Upper lobe of right lung (tissue), 1 donor: Measurements from ENCODE around the gene MXRA7. TPM values are rescaled to one million over a fixed set of nuclear protein-coding genes. Genes with fewer than 3 reads are reported as not detected.
A peak's percentile ranks its signal among the peaks of the same experiment; 100 is the strongest.

ENCODE experiments used
- ATAC-seq: fragments of 200-7000 bp; cut with Tn5 transposase; one replicate; pipeline ENCODE4 v1.9.1; 2020; ENCODE audit warnings: mild to moderate bottlenecking, moderate library complexity
- DNase-seq: peaks from one replicate; pipeline ENCODE4 v3.0.0-alpha.2; 2020
- H3K27ac ChIP-seq: fragments of 200-600 bp; one replicate; pipeline ENCODE4 v1.8.0; 2022
- H3K27me3 ChIP-seq: fragments of 200-600 bp; one replicate; pipeline ENCODE4 v1.8.0; 2022; ENCODE audit warnings: mild to moderate bottlenecking
- H3K36me3 ChIP-seq: fragments of 200-600 bp; one replicate; pipeline ENCODE4 v1.8.0; 2022
- H3K4me1 ChIP-seq: fragments of 200-600 bp; one replicate; pipeline ENCODE4 v1.8.0; 2022
- H3K4me3 ChIP-seq: fragments of 200-600 bp; one replicate; pipeline ENCODE4 v1.8.0; 2022; ENCODE audit warnings: mild to moderate bottlenecking
- H3K9me3 ChIP-seq: fragments of 200-600 bp; one replicate; pipeline ENCODE4 v1.8.0; 2022
- intact Hi-C: fragments of 100-400 bp; cut with DNase I; formaldehyde crosslinking; loops from one replicate; pipeline ENCODE4 v1.11.0; 2022
- total RNA-seq: library from RNA; stranded (reverse); fragmentation: NEBNext Ultra II Directional; extraction: Animal tissue kit (Norgen Biotek cat#: 25700); gene quantifications from one replicate; pipeline ENCODE4 v1.2.1, GENCODE V29; 2021
- TF ChIP-seq, protein P1 (sequence below): fragments of 200-600 bp; IDR thresholded peaks from one replicate; pipeline ENCODE4 v1.8.0; 2022; ENCODE audit warnings: antibody characterized with exemption
- donor health status: DM: no; HTN: yes; CAD: no; lungs with severe emphysema.

Gene MXRA7
- total RNA-seq, 1 donor from 2014 or later: 159 TPM

DNA sequence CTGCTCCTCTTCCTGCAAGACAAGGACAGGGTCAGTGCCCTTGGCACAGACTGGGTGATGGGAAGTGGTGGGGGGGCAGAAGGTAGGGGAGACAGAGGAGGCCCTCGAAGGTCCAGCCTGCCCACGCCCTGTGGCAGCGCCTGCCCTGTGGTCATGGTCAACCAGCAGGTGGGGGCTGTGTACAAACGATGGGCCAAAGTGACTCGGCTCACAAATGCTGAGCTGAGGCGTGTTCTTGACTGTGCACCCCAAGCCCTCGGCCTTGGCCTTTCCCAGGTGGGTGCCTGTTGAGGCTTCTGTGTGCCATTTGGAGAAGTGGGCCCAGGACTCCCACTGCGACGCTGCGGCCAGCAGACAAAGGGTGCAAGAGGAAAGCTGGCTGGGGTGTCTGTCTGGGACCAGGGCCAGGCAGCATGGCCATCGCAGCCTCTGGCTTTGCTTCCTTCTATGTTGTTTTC lies 22.6 kb downstream of the MXRA7 start:
- DNase-seq (no peak), ATAC-seq (peak; percentile 4)
- no peaks in the 10 kb centered on the region for H3K9me3 ChIP-seq

DNA sequence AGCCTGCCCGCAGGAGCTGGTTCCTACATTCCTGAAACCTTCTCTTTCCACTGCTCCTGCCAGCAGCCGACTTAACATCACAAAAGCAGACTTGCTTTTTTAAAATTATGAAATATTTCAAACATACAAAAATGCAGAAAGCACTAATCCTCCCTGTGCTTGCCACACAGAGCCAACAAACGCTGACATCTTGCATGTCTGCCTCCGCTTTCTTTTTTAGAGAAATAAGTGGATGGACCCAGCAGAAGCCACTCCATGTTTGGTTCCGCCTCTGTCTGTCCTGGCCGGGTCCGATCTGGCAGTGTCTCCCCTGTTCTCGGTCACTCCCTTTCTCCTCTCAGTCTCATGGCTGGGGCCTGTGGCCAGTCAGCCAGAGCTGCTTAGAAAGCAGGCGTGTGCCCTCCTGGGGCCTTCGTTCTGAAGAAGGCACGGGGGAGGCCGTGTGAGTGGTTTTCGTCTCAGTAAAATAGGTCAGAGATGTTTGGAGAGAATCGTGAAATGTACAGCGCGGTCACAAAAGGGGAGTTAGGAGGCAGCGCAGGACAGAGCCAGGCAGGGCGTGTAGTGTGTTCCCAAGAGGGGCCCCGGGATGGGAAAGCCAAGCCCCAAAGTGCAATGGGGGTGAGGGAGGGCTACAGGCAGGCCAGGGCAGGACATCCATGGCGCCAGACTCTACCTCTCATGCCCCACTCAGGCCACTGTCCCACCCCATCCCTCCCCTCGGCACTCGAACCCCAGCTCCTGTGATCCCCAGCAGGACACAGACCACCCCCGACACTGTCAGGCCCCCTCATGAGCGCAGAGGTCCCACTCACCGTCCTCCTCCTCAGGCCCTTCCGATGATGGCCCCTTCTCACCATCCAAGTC lies 23.2 kb downstream of the MXRA7 start:
- Histone ChIP-seq H3K27me3 (no peaks in the 10 kb centered on the region), H3K27ac (peak overlapping the region; percentile 79), H3K9me3 (no peaks in the 10 kb centered on the region), H3K36me3 (peaks cover 5% of the 10 kb centered on the region), H3K4me3 (no peak overlapping the region), H3K4me1 (peaks cover 38% of the 10 kb centered on the region)
- TF ChIP-seq, protein P1, sequence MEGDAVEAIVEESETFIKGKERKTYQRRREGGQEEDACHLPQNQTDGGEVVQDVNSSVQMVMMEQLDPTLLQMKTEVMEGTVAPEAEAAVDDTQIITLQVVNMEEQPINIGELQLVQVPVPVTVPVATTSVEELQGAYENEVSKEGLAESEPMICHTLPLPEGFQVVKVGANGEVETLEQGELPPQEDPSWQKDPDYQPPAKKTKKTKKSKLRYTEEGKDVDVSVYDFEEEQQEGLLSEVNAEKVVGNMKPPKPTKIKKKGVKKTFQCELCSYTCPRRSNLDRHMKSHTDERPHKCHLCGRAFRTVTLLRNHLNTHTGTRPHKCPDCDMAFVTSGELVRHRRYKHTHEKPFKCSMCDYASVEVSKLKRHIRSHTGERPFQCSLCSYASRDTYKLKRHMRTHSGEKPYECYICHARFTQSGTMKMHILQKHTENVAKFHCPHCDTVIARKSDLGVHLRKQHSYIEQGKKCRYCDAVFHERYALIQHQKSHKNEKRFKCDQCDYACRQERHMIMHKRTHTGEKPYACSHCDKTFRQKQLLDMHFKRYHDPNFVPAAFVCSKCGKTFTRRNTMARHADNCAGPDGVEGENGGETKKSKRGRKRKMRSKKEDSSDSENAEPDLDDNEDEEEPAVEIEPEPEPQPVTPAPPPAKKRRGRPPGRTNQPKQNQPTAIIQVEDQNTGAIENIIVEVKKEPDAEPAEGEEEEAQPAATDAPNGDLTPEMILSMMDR: no peak
- intact Hi-C loops: no loop called here
- no peak for DNase-seq
- ATAC-seq: peak; percentile 12

More for the DNA sequence above, 22.6 kb downstream of the MXRA7 start:
- H3K36me3 ChIP-seq: peaks cover 2% of the 10 kb centered on the region
- no peaks in the 10 kb centered on the region for H3K27me3 ChIP-seq
- TF ChIP-seq, protein P1: no peak
- H3K27ac ChIP-seq: peak overlapping the region; percentile 79
- intact Hi-C loops: no loop called here
- H3K4me1 ChIP-seq: peaks cover 35% of the 10 kb centered on the region
- H3K4me3 ChIP-seq: no peak overlapping the region

- no peak for ATAC-seq
- no peaks in the 10 kb centered on the region for H3K9me3 ChIP-seq
- H3K4me1 ChIP-seq: peaks cover 43% of the 10 kb centered on the region
- TF ChIP-seq, protein P1: no peak
- H3K36me3 ChIP-seq: peaks cover 5% of the 10 kb centered on the region
- no peak for DNase-seq
- intact Hi-C loops: no loop called here
- H3K4me3 ChIP-seq: no peak overlapping the region
- H3K27ac ChIP-seq: peak overlapping the region; percentile 79
- no peaks in the 10 kb centered on the region for H3K27me3 ChIP-seq
Observed at GRCh38 chr17:76686538-76687297, 24.0 kb downstream of the MXRA7 start.

- TF ChIP-seq, protein P1: no peak
- no peak for ATAC-seq
- Histone ChIP-seq H3K4me3 (no peak overlapping the region), H3K27ac (no peak overlapping the region), H3K4me1 (peaks cover 37% of the 10 kb centered on the region), H3K9me3 (no peaks in the 10 kb centered on the region), H3K27me3 (no peaks in the 10 kb centered on the region), H3K36me3 (peaks cover 5% of the 10 kb centered on the region)
- intact Hi-C loops: no loop called here
- no peak for DNase-seq
Observed at GRCh38 chr17:76685846-76686245, 24.9 kb downstream of the MXRA7 start.

GRCh38 chr17:76685366-76685765 lies 25.4 kb downstream of the MXRA7 start:
- no peaks in the 10 kb centered on the region for H3K27me3 ChIP-seq
- intact Hi-C loops: no loop called here
- peaks cover 37% of the 10 kb centered on the region for H3K4me1 ChIP-seq
- H3K36me3 ChIP-seq: peaks cover 10% of the 10 kb centered on the region
- ATAC-seq (no peak), DNase-seq (no peak)
- H3K27ac ChIP-seq: no peak overlapping the region
- H3K4me3 ChIP-seq: no peak overlapping the region
- no peaks in the 10 kb centered on the region for H3K9me3 ChIP-seq
- TF ChIP-seq, protein P1: no peak
